ENCODE data around the gene CCSER2.
"Not testable (repeated sequence)": the region's sequence is repeated elsewhere in the genome, so short reads cannot be mapped to it uniquely, and the experiment has no call there.

The CCSER2 gene

DNA sequence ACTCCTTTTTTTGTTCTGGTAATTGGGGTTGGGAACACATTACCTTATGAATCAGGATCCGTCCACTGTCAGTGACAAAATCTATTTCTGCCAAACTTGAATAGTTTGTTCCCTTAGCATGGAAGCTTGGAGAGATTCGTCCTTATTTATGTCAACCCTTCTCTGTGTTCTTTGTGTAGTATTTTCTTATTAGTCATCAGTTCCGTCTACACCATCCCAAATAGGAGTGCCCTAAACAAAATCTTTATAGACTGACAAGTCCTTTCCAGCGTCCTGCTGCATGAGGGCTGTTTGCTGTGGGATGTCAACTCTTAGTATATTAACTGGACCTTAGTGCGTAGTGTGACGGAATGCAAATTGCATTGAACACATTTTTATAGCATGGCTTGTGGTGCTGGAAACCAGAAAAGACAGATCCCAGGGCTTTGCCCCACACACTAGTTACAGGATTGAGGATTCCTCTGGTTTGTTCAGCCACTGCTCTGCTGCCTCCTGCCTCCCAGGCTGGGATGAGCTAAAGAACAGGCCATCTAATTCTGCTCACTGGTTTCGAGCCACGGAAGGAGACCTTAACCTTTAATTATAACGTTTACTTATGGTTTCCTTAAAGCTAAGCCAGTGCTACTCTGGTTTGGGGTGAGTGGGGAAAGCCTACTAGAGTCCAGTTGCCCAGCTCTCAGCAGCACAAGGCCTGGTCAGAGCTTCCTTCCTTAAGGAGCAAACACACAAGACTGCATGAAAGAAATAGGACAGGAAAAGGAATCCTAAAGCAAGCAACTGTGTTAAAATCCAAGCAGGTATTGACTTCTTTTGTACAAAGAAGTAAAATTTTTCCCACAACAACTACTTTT, 194.4 kb downstream of the CCSER2 start:
- DNase-seq (ENCODE audit: low read depth in 2 of 2) = no peak

DNA sequence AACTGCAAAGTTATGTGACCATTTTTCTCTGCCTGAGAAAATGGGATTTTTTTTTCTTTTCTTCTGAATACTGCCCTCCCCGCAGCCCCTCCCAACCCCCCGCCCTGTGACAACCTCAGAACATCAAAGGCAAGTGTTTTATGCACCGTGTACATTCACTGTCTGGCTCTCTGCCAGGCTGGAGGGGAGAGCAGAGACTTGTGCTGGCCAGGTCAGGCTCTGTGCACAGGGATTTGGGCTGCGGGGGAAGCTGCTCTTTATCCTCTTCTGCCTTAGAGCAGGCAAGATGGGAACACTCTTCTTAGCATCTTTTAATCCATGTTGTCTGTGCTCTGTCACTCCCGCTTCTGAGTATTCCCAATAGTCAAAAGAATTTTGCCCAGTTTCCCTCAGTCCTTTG, 195.1 kb downstream of the CCSER2 start:
- no peak for DNase-seq (ENCODE audit: low read depth in 2 of 2)

GRCh38 chr10:84524435-84524834, 196.0 kb downstream of the CCSER2 start:
- DNase-seq (ENCODE audit: low read depth in 2 of 2) = no peak

GRCh38 chr10:84525120-84525806, 196.9 kb downstream of the CCSER2 start:
- DNase-seq (ENCODE audit: low read depth in 2 of 2) = no peak

DNA sequence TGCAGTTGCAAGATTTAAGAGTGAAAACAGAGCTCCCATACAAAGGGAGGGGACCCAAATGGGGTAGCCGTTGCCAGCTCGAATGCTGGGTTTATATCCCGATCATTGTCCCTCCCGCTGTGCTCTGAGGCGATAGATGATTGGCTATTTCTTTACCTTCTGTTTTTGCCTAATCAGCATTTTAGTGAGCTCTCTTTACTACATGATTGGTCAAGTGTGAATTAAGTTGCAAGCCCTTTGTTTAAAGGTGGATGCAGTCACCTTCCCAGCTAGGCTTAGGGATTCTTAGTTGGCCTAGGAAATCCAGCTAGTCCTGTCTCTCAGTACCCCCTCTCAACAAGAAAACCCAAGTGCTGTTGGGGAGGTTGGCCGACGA, 197.4 kb downstream of the CCSER2 start:
- DNase-seq (ENCODE audit: low read depth in 2 of 2) = not testable (repeated sequence)

- DNase-seq (ENCODE audit: low read depth in 2 of 2) = not testable (repeated sequence)
Measured at GRCh38 chr10:84527386-84527785, 199.0 kb downstream of the CCSER2 start.

DNA sequence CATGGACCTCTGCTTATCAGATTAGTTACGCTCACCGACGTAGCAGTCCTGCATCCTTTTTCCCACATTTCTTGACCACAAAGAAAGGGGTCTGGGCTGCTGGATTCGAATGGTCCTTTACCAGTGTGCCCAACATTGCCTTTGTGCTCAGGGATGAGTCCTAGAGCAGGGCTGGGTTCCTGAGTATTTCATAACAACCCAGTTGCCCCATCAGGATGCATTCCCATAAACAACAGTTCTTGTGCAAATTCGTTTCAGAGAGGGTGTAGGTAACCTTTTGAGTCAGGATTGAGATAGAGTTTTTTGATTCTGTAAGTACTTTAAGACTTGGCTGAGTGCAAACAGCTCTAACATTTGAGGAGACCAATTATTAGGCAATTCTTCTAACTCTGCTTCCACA, 200.1 kb downstream of the CCSER2 start:
- DNase-seq (ENCODE audit: low read depth in 2 of 2) = not testable (repeated sequence)

- no peak for DNase-seq (ENCODE audit: low read depth in 2 of 2)
Measured at GRCh38 chr10:84530724-84531325, 202.4 kb downstream of the CCSER2 start.

DNA sequence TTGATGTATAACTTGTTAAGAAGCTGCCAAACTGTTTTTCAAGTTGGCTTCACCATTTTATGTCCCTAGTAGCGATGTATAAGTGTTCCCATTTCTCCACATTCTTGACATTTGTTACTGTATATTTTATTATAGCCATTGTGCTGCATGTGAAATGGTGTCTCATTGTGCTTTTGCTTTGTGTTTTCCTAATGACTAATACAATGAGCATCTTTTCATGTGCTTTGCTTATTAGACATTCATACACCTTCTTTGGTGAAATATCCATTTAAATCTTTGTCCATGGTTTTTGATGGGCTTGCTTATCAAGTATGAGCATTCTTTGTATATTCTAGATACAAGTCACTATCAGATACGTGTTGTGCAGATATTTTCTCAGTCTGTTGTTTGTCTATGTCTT, 203.0 kb downstream of the CCSER2 start:
- no peak for DNase-seq (ENCODE audit: low read depth in 2 of 2)

DNA sequence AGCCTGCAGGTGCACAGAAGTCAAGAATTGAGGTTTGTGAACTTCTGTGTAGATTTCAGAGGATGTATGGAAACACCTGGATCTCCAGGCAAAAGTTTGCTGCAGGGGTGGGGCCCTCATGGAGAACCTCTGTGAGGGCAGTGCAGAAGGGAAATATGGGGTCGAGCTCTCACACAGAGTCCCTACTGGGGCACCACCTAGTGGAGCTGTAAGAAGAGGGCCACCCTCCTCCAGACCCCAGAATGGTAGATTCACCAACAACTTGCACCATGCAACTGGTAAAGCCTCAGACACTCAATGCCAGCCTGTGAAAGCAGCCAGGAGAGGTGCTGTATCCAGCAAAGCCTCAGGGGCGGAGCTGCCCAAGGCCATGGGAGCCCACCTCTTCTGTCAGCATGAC, 205.8 kb downstream of the CCSER2 start:
- no peak for DNase-seq (ENCODE audit: low read depth in 2 of 2)

- no peak for DNase-seq (ENCODE audit: low read depth in 2 of 2)
Measured at GRCh38 chr10:84537447-84537931, 209.1 kb downstream of the CCSER2 start.

DNA sequence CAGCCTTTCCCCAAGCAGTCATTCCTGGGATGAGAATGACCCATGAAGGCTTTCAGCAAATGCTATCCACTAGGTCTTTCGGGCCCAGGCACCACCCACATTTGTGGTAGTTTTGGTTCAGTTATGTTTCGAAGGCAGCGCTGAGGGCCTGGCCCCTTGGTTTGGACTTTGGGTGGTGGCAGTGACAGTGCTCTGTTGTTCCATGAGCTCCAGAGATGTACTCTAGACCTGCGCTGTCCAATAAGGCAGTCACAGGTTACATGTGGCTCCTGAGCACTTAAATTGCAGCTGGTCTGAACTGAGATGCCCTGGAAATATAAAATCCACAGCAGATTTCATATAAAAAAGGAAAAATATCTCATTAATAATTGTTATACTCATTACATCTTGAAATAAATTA, 209.6 kb downstream of the CCSER2 start:
- no peak for DNase-seq (ENCODE audit: low read depth in 2 of 2)

- DNase-seq (ENCODE audit: low read depth in 2 of 2) = no peak
Measured at GRCh38 chr10:84539216-84539615, 210.8 kb downstream of the CCSER2 start.

- DNase-seq (ENCODE audit: low read depth in 2 of 2) = no peak
Measured at GRCh38 chr10:84540022-84540616, 211.7 kb downstream of the CCSER2 start.

- DNase-seq (ENCODE audit: low read depth in 2 of 2) = peak; percentile 29 to 50
Measured at GRCh38 chr10:84540617-84541288, 212.4 kb downstream of the CCSER2 start.

DNA sequence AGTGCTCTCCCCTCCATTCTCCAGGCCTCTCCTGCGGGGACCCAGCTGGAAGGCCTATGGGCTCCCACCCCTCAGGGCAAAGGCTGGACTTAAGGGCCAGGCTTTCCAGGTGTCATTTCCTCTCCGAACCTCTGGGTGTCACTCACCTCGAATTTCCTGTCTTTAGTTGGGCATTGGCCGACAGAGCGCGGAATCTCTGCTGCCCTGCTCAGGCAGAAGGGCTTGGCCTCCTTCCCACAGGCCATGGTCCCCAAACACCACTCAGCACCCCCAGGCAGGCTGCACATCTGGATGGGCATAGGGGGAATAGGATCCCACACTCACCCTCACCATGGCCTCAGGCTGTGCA, 212.9 kb downstream of the CCSER2 start:
- DNase-seq (ENCODE audit: low read depth in 2 of 2) = no peak

GRCh38 chr10:84542522-84543490, 214.4 kb downstream of the CCSER2 start:
- no peak for DNase-seq (ENCODE audit: low read depth in 2 of 2)

DNA sequence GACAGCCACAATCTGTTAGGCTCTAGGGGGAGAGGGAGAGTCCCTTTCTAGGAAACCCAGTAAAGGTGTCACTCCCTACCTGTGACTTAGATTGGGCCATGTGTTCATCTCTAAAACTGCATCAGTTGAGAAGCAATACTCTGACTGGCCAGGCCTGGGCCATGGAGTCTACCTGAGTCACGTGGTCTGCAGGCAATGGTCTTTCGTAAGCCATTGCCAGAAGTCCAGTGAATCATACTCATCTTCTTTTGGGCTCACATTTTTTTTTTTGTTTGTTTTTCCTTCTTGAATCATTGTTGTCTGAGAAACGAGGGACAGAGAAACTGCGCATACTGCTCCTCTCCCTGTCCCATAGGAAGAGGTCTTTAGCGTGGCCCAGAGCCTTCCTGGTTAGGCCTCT, 215.6 kb downstream of the CCSER2 start:
- DNase-seq (ENCODE audit: low read depth in 2 of 2) = no peak

GRCh38 chr10:84545651-84546050, 217.3 kb downstream of the CCSER2 start:
- DNase-seq (ENCODE audit: low read depth in 2 of 2) = no peak

- DNase-seq (ENCODE audit: low read depth in 2 of 2) = no peak
Measured at GRCh38 chr10:84546609-84547008, 218.2 kb downstream of the CCSER2 start.

DNA sequence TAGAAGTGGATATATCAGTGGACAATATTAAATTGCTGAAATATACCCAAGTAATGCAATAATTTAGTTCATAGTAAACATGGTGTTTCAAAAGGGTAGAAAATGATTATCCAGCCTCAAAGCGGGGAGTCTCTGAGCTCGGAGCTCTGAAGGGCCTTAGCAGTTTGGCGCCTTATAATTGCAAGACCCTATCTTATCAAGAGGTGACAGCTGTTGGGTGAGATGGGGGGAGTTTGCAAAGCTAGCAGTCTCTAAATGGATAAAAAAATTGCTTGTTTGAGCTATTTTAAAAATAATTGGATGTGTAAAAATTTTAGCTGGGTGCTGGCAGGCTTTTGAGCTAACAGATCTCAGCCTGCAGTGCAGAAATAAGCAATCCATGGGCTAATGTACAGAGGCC, 219.2 kb downstream of the CCSER2 start:
- DNase-seq (ENCODE audit: low read depth in 2 of 2) = no peak
